OCI-LY3 (cell line): ENCODE measurements around the gene KIF6.

Experiments used
- EZH2phosphoT487 ChIP-seq: fragments of 200-600 bp; shearing (Covaris generic); IDR thresholded peaks from 2 replicates; pipeline ENCODE4 v1.6.1; 2018; ENCODE audit warnings: antibody characterized with exemption, mixed run types, low read depth
- TF ChIP-seq, protein P1 (sequence below): fragments of 200-600, 300-600 bp; sonication (generic); IDR thresholded peaks from 2 replicates; pipeline ENCODE4 v1.5.1; 2014; ENCODE audit warnings: antibody characterized with exemption, low read length, low read depth

DNA sequence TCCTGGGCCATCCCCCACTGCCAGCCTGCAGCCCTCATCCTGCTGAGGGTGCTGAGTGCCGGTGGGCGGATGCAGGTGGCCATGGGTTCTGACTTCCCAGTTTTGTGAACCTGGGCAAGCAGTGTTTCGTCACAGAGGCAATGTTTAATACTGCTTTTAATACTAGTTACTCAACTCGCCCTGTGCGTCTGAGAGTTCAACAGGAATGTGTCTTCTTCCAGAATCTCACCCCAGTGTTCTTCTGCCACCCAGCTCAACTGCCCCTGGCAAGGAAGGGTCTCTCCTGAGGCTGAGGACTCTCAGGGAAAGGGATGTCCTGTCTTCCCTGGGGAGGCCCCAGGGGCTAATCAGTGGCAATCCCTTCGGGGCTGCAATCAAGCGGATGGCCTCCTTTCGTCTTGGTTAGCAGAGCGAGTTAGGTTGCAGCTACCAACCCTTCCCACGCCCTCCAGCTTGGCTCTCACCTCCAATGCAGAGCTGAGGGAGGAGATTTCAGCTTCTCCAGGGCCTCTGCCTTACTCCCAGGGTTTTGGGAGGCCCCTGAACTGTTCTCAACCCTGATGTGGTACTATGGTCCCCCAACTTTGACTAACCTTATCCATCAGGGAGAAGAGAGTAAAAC, 404.7 kb downstream of the KIF6 start:
- TF ChIP-seq, protein P1, sequence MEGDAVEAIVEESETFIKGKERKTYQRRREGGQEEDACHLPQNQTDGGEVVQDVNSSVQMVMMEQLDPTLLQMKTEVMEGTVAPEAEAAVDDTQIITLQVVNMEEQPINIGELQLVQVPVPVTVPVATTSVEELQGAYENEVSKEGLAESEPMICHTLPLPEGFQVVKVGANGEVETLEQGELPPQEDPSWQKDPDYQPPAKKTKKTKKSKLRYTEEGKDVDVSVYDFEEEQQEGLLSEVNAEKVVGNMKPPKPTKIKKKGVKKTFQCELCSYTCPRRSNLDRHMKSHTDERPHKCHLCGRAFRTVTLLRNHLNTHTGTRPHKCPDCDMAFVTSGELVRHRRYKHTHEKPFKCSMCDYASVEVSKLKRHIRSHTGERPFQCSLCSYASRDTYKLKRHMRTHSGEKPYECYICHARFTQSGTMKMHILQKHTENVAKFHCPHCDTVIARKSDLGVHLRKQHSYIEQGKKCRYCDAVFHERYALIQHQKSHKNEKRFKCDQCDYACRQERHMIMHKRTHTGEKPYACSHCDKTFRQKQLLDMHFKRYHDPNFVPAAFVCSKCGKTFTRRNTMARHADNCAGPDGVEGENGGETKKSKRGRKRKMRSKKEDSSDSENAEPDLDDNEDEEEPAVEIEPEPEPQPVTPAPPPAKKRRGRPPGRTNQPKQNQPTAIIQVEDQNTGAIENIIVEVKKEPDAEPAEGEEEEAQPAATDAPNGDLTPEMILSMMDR, result no peak
- TF ChIP-seq EZH2phosphoT487, result no peak
